ENCODE results near the gene TBC1D22B.
A peak's percentile ranks its signal among the peaks of the same experiment; 100 is the strongest.
"Not testable (repeated sequence)": the region's sequence is repeated elsewhere in the genome, so short reads cannot be mapped to it uniquely, and the experiment has no call there.

The TBC1D22B gene

DNA sequence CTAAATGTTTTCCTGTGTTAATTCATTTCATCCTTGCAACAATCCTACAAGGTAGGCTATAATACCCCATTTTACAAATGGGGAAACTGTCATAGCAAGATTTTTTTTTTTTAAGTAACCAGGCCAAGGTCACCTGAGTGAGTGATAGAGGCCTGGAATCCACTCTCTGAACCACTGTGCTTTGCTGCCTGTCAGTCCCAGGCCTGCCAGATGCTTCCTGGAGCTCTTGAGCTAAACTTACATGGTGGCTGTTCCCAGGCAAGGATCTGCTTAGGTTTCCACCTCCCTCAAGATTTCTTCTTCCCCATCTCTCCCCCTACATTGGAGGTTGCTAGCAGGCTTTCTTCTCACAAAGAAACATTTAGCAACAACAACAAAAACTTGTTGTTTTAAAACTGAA, 63.5 kb downstream of the TBC1D22B start:
- no peak for TF ChIP-seq CTCF (IDR thresholded peaks at IDR 0.05; ENCODE audit: low read depth, low read length)
- in situ Hi-C loops (cut with HindIII; ENCODE audit: low sequenced_read_pairs), result no loop called here
- DNase-seq (ENCODE audit: low read depth, low spot score), result no peak
- no peak overlapping the region for H3K4me3 ChIP-seq (ENCODE audit: low read depth, low read length)

- no peak for DNase-seq (ENCODE audit: low read depth, low spot score)
- TF ChIP-seq CTCF (IDR thresholded peaks at IDR 0.05; ENCODE audit: low read depth, low read length), result no peak
- in situ Hi-C loops (cut with HindIII; ENCODE audit: low sequenced_read_pairs), result no loop called here
- no peak overlapping the region for H3K4me3 ChIP-seq (ENCODE audit: low read depth, low read length)
Measured at GRCh38 chr6:37321516-37322415, 64.2 kb downstream of the TBC1D22B start.

DNA sequence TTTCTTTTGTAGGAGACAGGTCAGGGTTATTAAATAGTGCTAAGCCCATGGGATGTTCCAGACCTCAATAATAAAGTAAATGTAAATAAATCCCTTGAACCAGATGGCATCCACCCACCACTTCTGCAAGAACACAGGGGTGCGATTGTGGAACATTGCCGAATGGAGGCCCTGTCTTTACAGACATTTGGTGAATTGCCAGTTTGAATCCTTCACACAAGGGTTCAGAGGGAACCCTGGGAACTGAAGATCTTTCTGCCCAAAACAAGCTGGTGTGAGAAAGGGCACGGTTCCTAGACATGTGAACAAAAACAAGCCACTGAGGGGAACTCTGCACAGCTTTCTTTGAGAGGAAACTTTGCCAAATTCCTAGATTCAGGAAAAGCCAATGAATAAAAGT, 66.0 kb downstream of the TBC1D22B start:
- TF ChIP-seq CTCF (IDR thresholded peaks at IDR 0.05; ENCODE audit: low read depth, low read length), result no peak
- peak; percentile 15 for DNase-seq (ENCODE audit: low read depth, low spot score)
- H3K4me3 ChIP-seq (ENCODE audit: low read depth, low read length), result no peak overlapping the region
- in situ Hi-C loops (cut with HindIII; ENCODE audit: low sequenced_read_pairs), result no loop called here

DNA sequence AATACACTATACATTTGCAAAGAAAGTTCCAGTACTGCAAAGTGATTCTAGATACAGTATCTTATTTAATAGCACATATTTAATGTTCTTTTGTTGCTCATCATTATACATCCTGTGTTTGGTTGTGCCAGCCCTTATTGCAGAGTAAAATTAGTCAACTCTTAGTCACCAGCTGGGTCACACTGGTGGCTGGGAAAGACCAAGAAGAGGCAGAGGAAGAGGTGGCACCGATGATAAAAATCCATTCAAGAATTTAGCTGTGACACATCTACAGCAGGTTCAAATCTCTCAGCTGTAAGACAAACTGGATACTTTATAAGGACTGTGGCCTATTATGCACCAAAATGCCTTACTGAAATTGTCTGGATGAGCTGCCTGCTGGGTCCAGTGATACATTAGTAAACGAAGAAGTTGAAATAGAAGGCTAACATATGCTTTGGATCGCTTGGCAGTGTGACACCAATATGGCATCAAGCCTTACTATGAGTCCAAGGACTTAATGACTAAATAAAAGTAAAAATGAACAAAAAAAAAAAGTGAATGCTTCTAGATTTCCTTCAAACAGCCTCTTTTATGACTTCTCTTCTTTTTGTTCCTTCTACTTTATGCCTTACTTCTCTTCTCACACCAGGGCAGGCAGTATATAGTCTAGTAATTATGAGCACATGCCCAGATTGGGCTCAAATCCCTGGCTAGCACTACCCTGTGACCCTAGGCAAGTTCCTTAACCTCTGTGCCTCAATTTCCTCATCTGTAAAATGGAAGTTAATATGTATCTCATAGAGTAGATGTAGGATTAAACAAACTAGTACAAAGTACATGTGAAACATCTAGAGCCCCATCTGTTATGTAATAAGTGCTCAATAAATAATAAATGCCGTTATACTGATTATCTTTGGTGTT, 66.8 kb downstream of the TBC1D22B start:
- peak; percentile 29 for DNase-seq (ENCODE audit: low read depth, low spot score)
- in situ Hi-C loops (cut with HindIII; ENCODE audit: low sequenced_read_pairs), result no loop called here
- no peak overlapping the region for H3K4me3 ChIP-seq (ENCODE audit: low read depth, low read length)
- no peak for TF ChIP-seq CTCF (IDR thresholded peaks at IDR 0.05; ENCODE audit: low read depth, low read length)

GRCh38 chr6:37330345-37330744, 72.8 kb downstream of the TBC1D22B start:
- H3K4me3 ChIP-seq (ENCODE audit: low read depth, low read length); in situ Hi-C loops (cut with HindIII; ENCODE audit: low sequenced_read_pairs); DNase-seq (ENCODE audit: low read depth, low spot score): not testable (repeated sequence)

DNA sequence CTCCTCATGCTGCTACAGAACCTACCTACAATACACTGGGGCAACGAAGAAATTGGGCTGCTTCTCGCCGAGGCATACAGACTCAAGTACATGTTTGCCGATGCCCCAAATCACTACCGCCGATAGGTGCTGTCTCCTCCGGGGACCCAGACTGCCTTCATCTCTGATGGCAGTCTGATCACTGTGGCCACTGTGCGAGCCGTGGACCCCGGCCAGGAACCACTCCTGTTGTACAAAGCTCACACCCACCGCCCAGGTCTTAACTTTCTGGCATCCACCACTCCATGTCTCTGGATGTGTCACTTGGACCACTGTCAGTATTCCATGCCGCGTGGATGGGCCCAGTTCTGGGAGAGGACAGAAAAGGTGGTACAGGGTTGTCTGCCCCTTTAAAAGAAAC, 73.5 kb downstream of the TBC1D22B start:
- H3K4me3 ChIP-seq (ENCODE audit: low read depth, low read length), result no peak overlapping the region
- in situ Hi-C loops (cut with HindIII; ENCODE audit: low sequenced_read_pairs), result no loop called here
- DNase-seq (ENCODE audit: low read depth, low spot score), result no peak
- TF ChIP-seq CTCF (IDR thresholded peaks at IDR 0.05; ENCODE audit: low read depth, low read length), result no peak

DNA sequence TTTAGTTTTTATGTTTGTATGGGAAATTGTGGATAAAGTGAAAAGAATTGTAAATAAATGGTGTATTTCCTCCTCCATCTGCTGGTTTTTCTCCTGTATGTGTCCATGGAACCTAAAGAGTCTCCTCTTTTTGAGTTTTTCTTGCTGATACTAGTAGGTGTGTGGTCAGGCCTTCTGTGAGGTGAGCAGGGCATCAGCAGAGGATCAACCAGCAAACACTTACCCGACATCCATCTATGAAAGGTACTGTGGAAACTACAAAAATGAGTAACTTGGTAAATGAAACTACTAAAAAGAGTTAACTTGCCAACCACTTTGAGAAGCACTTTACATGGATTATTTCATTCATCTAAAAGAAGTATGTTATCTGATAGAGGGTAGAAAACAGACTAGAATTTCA, 75.3 kb downstream of the TBC1D22B start:
- in situ Hi-C loops (cut with HindIII; ENCODE audit: low sequenced_read_pairs), result no loop called here
- DNase-seq (ENCODE audit: low read depth, low spot score), result no peak
- TF ChIP-seq CTCF (IDR thresholded peaks at IDR 0.05; ENCODE audit: low read depth, low read length), result no peak
- H3K4me3 ChIP-seq (ENCODE audit: low read depth, low read length), result no peak overlapping the region

Measured in astrocyte of the spinal cord (primary cell).